HG03025 (cell line): ENCODE data around the gene HMX1.

Experiments used
- ATAC-seq: cut with Tn5 transposase; IDR thresholded peaks from one replicate; pipeline ENCODE4 v1.9.1; 2021; ENCODE audit warnings: mild to moderate bottlenecking, moderate library complexity; ENCODE audit not compliant: unreplicated experiment, low FRiP score

Gene HMX1

GRCh38 chr4:8846826-8847225 is 24.8 kb downstream of the HMX1 start:
- ATAC-seq, result no peak

- ATAC-seq, result no peak
These were observed 25.5 kb downstream of the HMX1 start for GRCh38 chr4:8846046-8846720.

GRCh38 chr4:8844976-8845690 is 26.5 kb downstream of the HMX1 start:
- no peak for ATAC-seq

- no peak for ATAC-seq
These were observed 28.0 kb downstream of the HMX1 start for GRCh38 chr4:8843597-8843996.

GRCh38 chr4:8842614-8843013 is 29.0 kb downstream of the HMX1 start:
- ATAC-seq, result no peak

- ATAC-seq, result no peak
These were observed 29.9 kb downstream of the HMX1 start for GRCh38 chr4:8841678-8842268.

GRCh38 chr4:8840816-8841455 is 30.7 kb downstream of the HMX1 start:
- no peak for ATAC-seq

- ATAC-seq, result no peak
These were observed 31.4 kb downstream of the HMX1 start for GRCh38 chr4:8840006-8840793.

- ATAC-seq, result no peak
These were observed 32.6 kb downstream of the HMX1 start for GRCh38 chr4:8838961-8839431.

- ATAC-seq, result no peak
These were observed 33.2 kb downstream of the HMX1 start for GRCh38 chr4:8838296-8838960.

GRCh38 chr4:8837181-8837841 is 34.3 kb downstream of the HMX1 start:
- no peak for ATAC-seq

- no peak for ATAC-seq
These were observed 34.9 kb downstream of the HMX1 start for GRCh38 chr4:8836664-8837171.

- no peak for ATAC-seq
These were observed 35.9 kb downstream of the HMX1 start for GRCh38 chr4:8835521-8836365.

- no peak for ATAC-seq
These were observed 36.9 kb downstream of the HMX1 start for GRCh38 chr4:8834681-8835220.

- no peak for ATAC-seq
These were observed 39.3 kb downstream of the HMX1 start for GRCh38 chr4:8832113-8832915.

- ATAC-seq, result no peak
These were observed 40.2 kb downstream of the HMX1 start for GRCh38 chr4:8831221-8832112.
